HCT116 (cell line): ENCODE measurements around the gene RPS28. TPM values are rescaled to one million over a fixed set of nuclear protein-coding genes. Genes with fewer than 3 reads are reported as not detected.
"Not testable (repeated sequence)": the region's sequence is repeated elsewhere in the genome, so short reads cannot be mapped to it uniquely, and the experiment has no call there.

ENCODE experiments used
- ATAC-seq: fragments of 200-7000 bp; cut with Tn5 transposase; 2 replicates; pipeline ENCODE4 v1.9.1; 2020; ENCODE audit warnings: mild to moderate bottlenecking, moderate library complexity
- BruUV-seq: library from RNA; stranded (reverse); fragments of 400-500 nt; replicated peaks from 2 replicates; lab custom pipeline; 2021; lab: Mats Ljungman, UMichigan
- CTCF ChIA-PET: fragments of 300-600 bp; sonication (Branson Sonifier 250); formaldehyde crosslinking; loops from one replicate; lab custom pipeline; 2021; ENCODE audit warnings: antibody characterized with exemption; lab: Charles Lee
- POLR2A ChIA-PET: fragments of 300-600, 350-600 bp; sonication (Branson Sonifier 250); formaldehyde crosslinking; loops from one replicate; lab custom pipeline; 2021; ENCODE audit warnings: antibody characterized with exemption; lab: Charles Lee
- RAD21 ChIA-PET, 2 experiments: fragments of 300-600 bp; sonication (Branson Sonifier 250); formaldehyde crosslinking; loops; one replicate each; lab custom pipeline; 2023; ENCODE audit warnings: low total read pairs in 2 of 2; ENCODE audit not compliant: uncharacterized antibody in 2 of 2, unreplicated experiment in 2 of 2, low non-redundant PET in 1 of 2; lab: Charles Lee
- DNase-seq: peaks from one replicate; pipeline ENCODE4 v3.0.0-alpha.2; 2010; ENCODE audit warnings: low read depth, low spot score
- H2AFZ ChIP-seq: fragments of 200-600 bp; shearing (Covaris generic), sonication (generic); 2 replicates; pipeline ENCODE4 v1.6.1; 2017; ENCODE audit warnings: low read depth, mixed run types, mixed read lengths, antibody characterized with exemption, low read length; ENCODE audit not compliant: poor library complexity, severe bottlenecking
- H3K27ac ChIP-seq: 2 replicates; pipeline ENCODE4 v1.5.1; 2012; ENCODE audit warnings: low read depth, low read length
- H3K27me3 ChIP-seq: fragments of 200-600 bp; sonication (generic); 2 replicates; pipeline ENCODE4 v1.6.1; 2016; ENCODE audit warnings: mixed run types, low read length, mixed read lengths; ENCODE audit not compliant: insufficient read depth
- H3K36me3 ChIP-seq, 2 experiments: fragments of 200-500 bp in 1 of 2; fragments of 200-600 bp in 1 of 2; sonication (Bioruptor generic) in 1 of 2; sonication (generic) in 1 of 2; 2 replicates each; pipeline versions ENCODE4 v1.5.1 to v1.6.1; 2014 to 2016; ENCODE audit warnings: low read length in 2 of 2, inconsistent platforms in 1 of 2, mixed read lengths in 1 of 2, mixed run types in 1 of 2; ENCODE audit not compliant: insufficient read depth in 2 of 2, control insufficient read depth in 1 of 2
- H3K4me1 ChIP-seq, 2 experiments: fragments of 200-600 bp in 1 of 2; sonication (generic) in 1 of 2; 2 replicates each; pipeline versions ENCODE4 v1.5.1 to v1.6.1; 2012 to 2017; ENCODE audit warnings: low read length in 2 of 2, inconsistent platforms in 1 of 2, mild to moderate bottlenecking in 1 of 2, mixed read lengths in 1 of 2, mixed run types in 1 of 2, moderate library complexity in 1 of 2; ENCODE audit not compliant: insufficient read depth in 2 of 2, control insufficient read depth in 1 of 2
- H3K4me2 ChIP-seq: fragments of 200-600 bp; sonication (generic); 2 replicates; pipeline ENCODE4 v1.6.1; 2017; ENCODE audit warnings: mixed run types, low read length, mixed read lengths
- H3K4me3 ChIP-seq, 2 experiments: fragments of 200-600 bp in 1 of 2; sonication (generic) in 1 of 2; replicated peaks in 1 of 2; 2 replicates each; pipeline ENCODE4 v1.5.1; 2011 to 2016; ENCODE audit warnings: low read length in 2 of 2, control low read depth in 1 of 2, low read depth in 1 of 2, mild to moderate bottlenecking in 1 of 2, mixed read lengths in 1 of 2, mixed run types in 1 of 2
- H3K79me2 ChIP-seq: fragments of 200-600 bp; sonication (generic); 2 replicates; pipeline ENCODE4 v1.6.1; 2017; ENCODE audit warnings: mild to moderate bottlenecking, mixed run types, low read length, moderate library complexity, mixed read lengths; ENCODE audit not compliant: insufficient read depth
- H3K9ac ChIP-seq: fragments of 200-600 bp; sonication (generic); 2 replicates; pipeline ENCODE4 v1.6.1; 2016; ENCODE audit warnings: low read length, mixed read lengths
- H3K9me2 ChIP-seq: fragments of 200-600 bp; sonication (generic), shearing (Covaris generic); 2 replicates; pipeline ENCODE4 v1.6.1; 2017; ENCODE audit warnings: mixed run types, mild to moderate bottlenecking, moderate library complexity; ENCODE audit not compliant: insufficient read depth
- H3K9me3 ChIP-seq, 2 experiments: fragments of 200-500 bp in 1 of 2; fragments of 200-600 bp in 1 of 2; sonication (Bioruptor generic) in 1 of 2; sonication (generic) in 1 of 2; 2 replicates each; pipeline ENCODE4 v1.6.1; 2014 to 2017; ENCODE audit warnings: low read length in 2 of 2, mixed read lengths in 2 of 2, inconsistent platforms in 1 of 2, low read depth in 1 of 2, mild to moderate bottlenecking in 1 of 2, mixed run types in 1 of 2, moderate library complexity in 1 of 2; ENCODE audit not compliant: control insufficient read depth in 1 of 2, insufficient read depth in 1 of 2
- H4K20me1 ChIP-seq: fragments of 200-600 bp; sonication (generic), shearing (Covaris generic); 2 replicates; pipeline ENCODE4 v1.6.1; 2017; ENCODE audit warnings: mixed run types, mild to moderate bottlenecking, moderate library complexity; ENCODE audit not compliant: insufficient read depth
- EGR1 ChIP-seq: IDR thresholded peaks from 2 replicates; pipeline ENCODE4 v1.6.1; 2012; ENCODE audit warnings: low read depth
- ELF1 ChIP-seq: IDR thresholded peaks from 2 replicates; pipeline ENCODE4 v1.6.1; 2012; ENCODE audit warnings: low read depth, borderline replicate concordance
- POLR2A ChIP-seq: IDR thresholded peaks from 2 replicates; pipeline ENCODE4 v1.7.0; 2011; ENCODE audit warnings: borderline replicate concordance; ENCODE audit not compliant: insufficient read depth, insufficient read length; ENCODE audit errors: extremely low read depth
- POLR2AphosphoS5 ChIP-seq: IDR thresholded peaks from 2 replicates; pipeline ENCODE4 v1.6.1; 2011; ENCODE audit warnings: mild to moderate bottlenecking, low read depth, low read length, moderate library complexity
- TCF7L2 ChIP-seq: IDR thresholded peaks from 2 replicates; pipeline ENCODE4 v1.7.0; 2011; ENCODE audit warnings: borderline replicate concordance, inconsistent platforms; ENCODE audit not compliant: insufficient read depth, insufficient read length; ENCODE audit errors: extremely low read depth
- ZBTB33 ChIP-seq: IDR thresholded peaks from 2 replicates; pipeline ENCODE4 v1.6.1; 2011; ENCODE audit warnings: mild to moderate bottlenecking, low read length, moderate library complexity; ENCODE audit not compliant: insufficient replicate concordance; ENCODE audit errors: extremely low read depth
- ZNF274 ChIP-seq: fragments of 200-500 bp; sonication (Bioruptor generic); IDR thresholded peaks from 2 replicates; pipeline ENCODE4 v1.6.1; 2014; ENCODE audit warnings: mild to moderate bottlenecking, low read depth, low read length, inconsistent platforms
- intact Hi-C: fragments of 100-400 bp; cut with micrococcal nuclease; formaldehyde crosslinking; loops from 2 replicates; pipeline ENCODE4 v1.10.0; 2022
- total RNA-seq: library from RNA; stranded (reverse); gene quantifications from one replicate; pipeline ENCODE4 v1.2.1, GENCODE V29; 2021; ENCODE audit not compliant: unreplicated experiment
- TF ChIP-seq, protein P1 (sequence below), 3 experiments: fragments of 200-600 bp in 1 of 3; sonication (generic) in 1 of 3; IDR thresholded peaks in 2 of 3; conservative IDR thresholded peaks in 1 of 3; 2 replicates each; pipeline ENCODE4 v1.5.1; 2012 to 2017; ENCODE audit warnings: low read depth in 2 of 3, low read length in 2 of 3, antibody characterized with exemption in 1 of 3, borderline replicate concordance in 1 of 3, control low read depth in 1 of 3, mild to moderate bottlenecking in 1 of 3, mixed read lengths in 1 of 3, mixed run types in 1 of 3, moderate library complexity in 1 of 3; ENCODE audit not compliant: insufficient read depth in 1 of 3
- TF ChIP-seq, protein P2 (sequence below): IDR thresholded peaks from 2 replicates; pipeline ENCODE4 v1.6.1; 2012

RPS28 gene
- total RNA-seq, 1 experiment from 2014 or later: 2,379 TPM

DNA sequence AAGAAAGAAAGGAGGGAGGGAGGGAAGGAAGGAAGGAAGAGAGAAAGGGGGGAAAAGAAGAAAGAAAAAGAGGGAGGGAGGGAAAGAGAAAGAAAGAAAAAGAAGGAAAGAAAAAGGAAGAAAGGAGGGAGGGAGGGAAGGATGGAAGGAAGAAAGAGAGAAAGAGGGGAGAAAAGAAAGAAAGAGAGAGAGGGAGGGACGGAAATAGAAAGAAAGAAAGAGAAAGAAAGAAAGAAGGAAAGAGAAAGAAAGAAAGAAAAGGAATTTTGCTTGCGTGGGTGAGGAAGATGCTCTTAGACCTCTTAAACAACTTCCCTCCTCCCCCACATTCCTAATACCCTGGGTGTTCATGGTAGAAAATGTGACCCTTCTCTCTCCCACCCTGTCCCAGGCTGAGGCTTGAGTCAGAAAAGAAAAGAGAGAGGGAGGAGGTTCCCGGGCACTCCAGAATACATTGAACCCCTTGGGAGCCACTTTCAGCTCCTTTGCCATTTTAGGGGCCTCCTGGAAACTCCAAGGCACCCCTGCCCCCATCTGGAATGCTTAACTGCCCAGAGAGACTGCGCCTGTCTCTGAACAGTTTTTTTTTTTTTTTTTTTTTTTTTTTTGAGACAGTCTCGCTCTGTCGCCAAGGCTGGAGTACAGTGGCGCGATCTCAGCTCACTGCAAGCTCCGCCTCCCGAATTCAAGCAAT lies 31.0 kb downstream of the RPS28 start:
- DNase-seq: no peak
- no peak overlapping the region for H3K27ac ChIP-seq

DNA sequence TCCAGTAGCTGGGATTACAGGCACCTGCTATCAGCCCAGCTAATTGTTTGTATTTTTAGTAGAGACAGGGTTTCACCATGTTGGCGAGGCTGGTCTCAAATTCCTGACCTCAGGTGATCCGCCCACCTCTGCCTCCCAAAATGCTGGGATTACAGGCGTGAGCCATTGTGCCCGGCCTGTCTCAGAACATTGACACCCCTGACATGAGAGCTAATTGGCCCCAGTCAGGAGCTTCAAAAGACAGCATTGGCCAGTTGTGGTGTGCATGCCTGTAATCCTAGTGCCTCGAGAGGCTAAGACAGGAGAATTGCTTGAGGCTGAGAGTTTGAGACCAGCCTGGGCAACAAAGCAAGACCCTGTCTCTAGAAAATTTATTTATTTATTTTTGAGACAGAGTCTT lies 31.5 kb downstream of the RPS28 start:
- H3K4me3 ChIP-seq, H3K27me3 ChIP-seq, H3K36me3 ChIP-seq, BruUV-seq, H2AFZ ChIP-seq, ATAC-seq, H3K79me2 ChIP-seq, H3K4me2 ChIP-seq, H3K9me3 ChIP-seq, H4K20me1 ChIP-seq, DNase-seq, H3K27ac ChIP-seq, H3K9ac ChIP-seq, H3K9me2 ChIP-seq, RAD21 ChIA-PET: not testable (repeated sequence)
- ChIA-PET POLR2A (interaction anchor here (1.2 to 1.3 kb wide), 2 partner anchors 9 to 10 kb away, joined by 3 to 4 read pairs; partner anchors contain the start of gene KANK3), CTCF (interaction anchor here (0.7 to 4.0 kb wide), 7 partner anchors 10 to 992 kb away, joined by 3 to 41 read pairs (median 10); partner anchors contain the start of genes ANGPTL4 and MARCHF2)
- H3K4me1 ChIP-seq: peaks cover 21 to 45% of the 10 kb centered on the region in 2 experiments
- intact Hi-C loops: loop anchor here (5.0 to 10.0 kb wide), 3 partner anchors 59 to 224 kb away; partner anchors contain the start of genes HNRNPM, MARCHF2 and MYO1F

More for the DNA sequence above, 31.0 kb downstream of the RPS28 start:
- intact Hi-C loops: loop anchor here (5.0 to 10.0 kb wide), 3 partner anchors 60 to 225 kb away; partner anchors contain the start of genes HNRNPM, MARCHF2 and MYO1F
- H3K4me1 ChIP-seq: peaks cover 25 to 48% of the 10 kb centered on the region in 2 experiments
- no peak for TF ChIP-seq TCF7L2
- TF ChIP-seq POLR2A: no peak
- TF ChIP-seq, protein P1, sequence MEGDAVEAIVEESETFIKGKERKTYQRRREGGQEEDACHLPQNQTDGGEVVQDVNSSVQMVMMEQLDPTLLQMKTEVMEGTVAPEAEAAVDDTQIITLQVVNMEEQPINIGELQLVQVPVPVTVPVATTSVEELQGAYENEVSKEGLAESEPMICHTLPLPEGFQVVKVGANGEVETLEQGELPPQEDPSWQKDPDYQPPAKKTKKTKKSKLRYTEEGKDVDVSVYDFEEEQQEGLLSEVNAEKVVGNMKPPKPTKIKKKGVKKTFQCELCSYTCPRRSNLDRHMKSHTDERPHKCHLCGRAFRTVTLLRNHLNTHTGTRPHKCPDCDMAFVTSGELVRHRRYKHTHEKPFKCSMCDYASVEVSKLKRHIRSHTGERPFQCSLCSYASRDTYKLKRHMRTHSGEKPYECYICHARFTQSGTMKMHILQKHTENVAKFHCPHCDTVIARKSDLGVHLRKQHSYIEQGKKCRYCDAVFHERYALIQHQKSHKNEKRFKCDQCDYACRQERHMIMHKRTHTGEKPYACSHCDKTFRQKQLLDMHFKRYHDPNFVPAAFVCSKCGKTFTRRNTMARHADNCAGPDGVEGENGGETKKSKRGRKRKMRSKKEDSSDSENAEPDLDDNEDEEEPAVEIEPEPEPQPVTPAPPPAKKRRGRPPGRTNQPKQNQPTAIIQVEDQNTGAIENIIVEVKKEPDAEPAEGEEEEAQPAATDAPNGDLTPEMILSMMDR (IDR thresholded peaks at IDR 0.05 in 2 of 3, conservative IDR thresholded peaks at IDR 0.05 in 1 of 3; ENCODE audit: borderline replicate concordance in 1 of 3, insufficient read depth in 1 of 3, low read depth in 2 of 3, low read length in 2 of 3): no peak
- TF ChIP-seq, protein P2, sequence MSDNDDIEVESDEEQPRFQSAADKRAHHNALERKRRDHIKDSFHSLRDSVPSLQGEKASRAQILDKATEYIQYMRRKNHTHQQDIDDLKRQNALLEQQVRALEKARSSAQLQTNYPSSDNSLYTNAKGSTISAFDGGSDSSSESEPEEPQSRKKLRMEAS: no peak
- no peak for TF ChIP-seq POLR2AphosphoS5
- no peak for TF ChIP-seq ELF1
- no peak for TF ChIP-seq EGR1
- no peak for TF ChIP-seq ZBTB33
- TF ChIP-seq ZNF274: no peak
- no peaks in the 10 kb centered on the region for H4K20me1 ChIP-seq
- no peak overlapping the region for H3K4me3 ChIP-seq
- no peak overlapping the region for H3K4me2 ChIP-seq
- no peak overlapping the region for H2AFZ ChIP-seq
- no peaks in the 10 kb centered on the region for H3K79me2 ChIP-seq
- H3K9ac ChIP-seq: no peak overlapping the region
- ChIA-PET RAD21 (no interaction called here), POLR2A (interaction anchor here (0.7 to 1.2 kb wide), 2 partner anchors 9 to 15 kb away, joined by 3 to 4 read pairs; partner anchors contain the start of gene KANK3), CTCF (interaction anchor here (0.7 to 4.0 kb wide), 3 partner anchors 11 to 992 kb away, joined by 4 to 20 read pairs (median 14); partner anchors contain the start of gene ANGPTL4)
- H3K36me3 ChIP-seq: no peaks in the 10 kb centered on the region
- no peaks in the 10 kb centered on the region for H3K9me2 ChIP-seq
- BruUV-seq: no TSS peak
- ATAC-seq: no peak
- no peaks in the 10 kb centered on the region for H3K9me3 ChIP-seq
- H3K27me3 ChIP-seq: no peaks in the 10 kb centered on the region
